Endothelial cell of umbilical vein (primary cell): ENCODE results near the gene CAMK2N1. TPM values are rescaled to one million over a fixed set of nuclear protein-coding genes. Genes with fewer than 3 reads are reported as not detected.

Experiments used
- BruUV-seq: library from RNA; stranded (reverse); fragments of 400-500 nt; replicated peaks from 2 replicates; lab custom pipeline; 2021; lab: Mats Ljungman, UMichigan
- CTCF ChIA-PET: fragments of 300-600, 350-600 bp; sonication (Branson Sonifier 250); formaldehyde crosslinking; loops from one replicate; lab custom pipeline; 2021; ENCODE audit warnings: antibody characterized with exemption, inconsistent platforms; lab: Charles Lee
- POLR2A ChIA-PET: fragments of 300-600, 350-600 bp; sonication (Branson Sonifier 250); formaldehyde crosslinking; loops from one replicate; lab custom pipeline; 2021; ENCODE audit warnings: antibody characterized with exemption, inconsistent platforms; lab: Charles Lee
- DNase-seq: peaks from one replicate; pipeline ENCODE4 v3.0.0-alpha.2; 2011; ENCODE audit warnings: low read depth, low spot score
- FAIRE-seq: peaks from 2 replicates; lab custom pipeline; 2011; peaks lifted over from hg19 to GRCh38; lab: Jason Lieb, UNC
- H2AFZ ChIP-seq: 2 replicates; pipeline ENCODE4 v1.6.0; 2012; ENCODE audit warnings: low read depth, low read length, control low read depth, inconsistent platforms
- H3K27ac ChIP-seq: 2 replicates; pipeline ENCODE4 v1.5.1; 2011; ENCODE audit warnings: low read depth, mild to moderate bottlenecking, control low read depth, low read length, moderate library complexity; ENCODE audit not compliant: insufficient read depth
- H3K27me3 ChIP-seq, 2 experiments: 2 replicates each; pipeline versions ENCODE4 v1.6.0 to v1.6.1; 2011; ENCODE audit warnings: low read length in 2 of 2, mixed read lengths in 1 of 2; ENCODE audit not compliant: control insufficient read depth in 2 of 2, insufficient read depth in 2 of 2
- H3K36me3 ChIP-seq, 2 experiments: 2 replicates in 1 of 2; 3 replicates in 1 of 2; pipeline ENCODE4 v1.5.1; 2011; ENCODE audit warnings: low read length in 2 of 2, mild to moderate bottlenecking in 1 of 2, moderate library complexity in 1 of 2; ENCODE audit not compliant: control insufficient read depth in 2 of 2, insufficient read depth in 2 of 2; ENCODE audit errors: extremely low read depth in 1 of 2
- H3K4me1 ChIP-seq: 3 replicates; pipeline ENCODE4 v1.5.1; 2011; ENCODE audit warnings: mild to moderate bottlenecking, low read length; ENCODE audit not compliant: control insufficient read depth, insufficient read depth; ENCODE audit errors: extremely low read depth
- H3K4me2 ChIP-seq: 2 replicates; pipeline ENCODE4 v1.6.1; 2011; ENCODE audit warnings: low read length, control low read depth, mixed read lengths; ENCODE audit not compliant: insufficient read depth
- H3K4me3 ChIP-seq, 3 experiments: fragments of 200-600 bp in 1 of 3; sonication (generic), shearing (Covaris generic) in 1 of 3; replicated peaks in 1 of 3; 2 replicates each; pipeline ENCODE4 v1.5.1; 2011 to 2016; ENCODE audit warnings: control low read depth in 3 of 3, low read length in 3 of 3, mild to moderate bottlenecking in 2 of 3, inconsistent platforms in 1 of 3, low read depth in 1 of 3, moderate library complexity in 1 of 3; ENCODE audit not compliant: insufficient read depth in 1 of 3
- H3K79me2 ChIP-seq: 2 replicates; pipeline ENCODE4 v1.6.0; 2012; ENCODE audit warnings: low read length, inconsistent platforms; ENCODE audit not compliant: control insufficient read depth, insufficient read depth
- H3K9ac ChIP-seq: replicated peaks from 2 replicates; pipeline ENCODE3; 2011; ENCODE audit warnings: low read length, control low read depth; ENCODE audit not compliant: insufficient read depth; ENCODE audit errors: extremely low read depth
- H3K9me1 ChIP-seq: replicated peaks from 3 replicates; pipeline ENCODE4 v1.6.0; 2011; ENCODE audit warnings: mild to moderate bottlenecking, low read length; ENCODE audit not compliant: control insufficient read depth, insufficient read depth; ENCODE audit errors: extremely low read depth
- H3K9me3 ChIP-seq: replicated peaks from 2 replicates; pipeline ENCODE4 v1.5.1; 2012; ENCODE audit warnings: low read length, inconsistent platforms; ENCODE audit not compliant: control insufficient read depth, insufficient read depth
- H4K20me1 ChIP-seq: replicated peaks from 2 replicates; pipeline ENCODE3; 2011; ENCODE audit warnings: mild to moderate bottlenecking, low read length; ENCODE audit not compliant: control insufficient read depth, insufficient read depth; ENCODE audit errors: extremely low read depth
- CTCF ChIP-seq, 2 donors: IDR thresholded peaks; 1 replicate in 1 of 2; 2 replicates in 1 of 2; pipeline ENCODE4 v1.5.1; 2011; ENCODE audit warnings: low read length in 2 of 2, mild to moderate bottlenecking in 2 of 2, moderate library complexity in 2 of 2, control low read depth in 1 of 2, inconsistent platforms in 1 of 2, low read depth in 1 of 2; ENCODE audit not compliant: insufficient read depth in 1 of 2; ENCODE audit errors: extremely low read depth in 1 of 2
- EZH2 ChIP-seq: IDR thresholded peaks from 2 replicates; pipeline ENCODE4 v1.6.1; 2012; ENCODE audit warnings: borderline replicate concordance, low read depth, mild to moderate bottlenecking, moderate library complexity, low read length, inconsistent platforms; ENCODE audit not compliant: severe bottlenecking
- FOS ChIP-seq: IDR thresholded peaks from 2 replicates; pipeline ENCODE4 v1.6.1; 2011; ENCODE audit warnings: mild to moderate bottlenecking, low read length, moderate library complexity, borderline replicate concordance; ENCODE audit not compliant: insufficient read depth
- GATA2 ChIP-seq: IDR thresholded peaks from 2 replicates; pipeline ENCODE4 v1.7.0; 2011; ENCODE audit warnings: low read depth, mild to moderate bottlenecking, moderate library complexity, mixed read lengths, low read length; ENCODE audit not compliant: insufficient read length, insufficient read depth
- JUN ChIP-seq: IDR thresholded peaks from 2 replicates; pipeline ENCODE4 v1.6.1; 2011; ENCODE audit warnings: borderline replicate concordance, low read depth; ENCODE audit not compliant: insufficient read length, insufficient read depth
- MAX ChIP-seq: IDR thresholded peaks from 2 replicates; pipeline ENCODE4 v1.6.1; 2011; ENCODE audit not compliant: insufficient read depth, insufficient read length
- MYC ChIP-seq: IDR thresholded peaks from one replicate; pipeline ENCODE4 v1.6.1; 2011; ENCODE audit warnings: mild to moderate bottlenecking, low read depth, low read length
- POLR2A ChIP-seq: IDR thresholded peaks from 2 replicates; pipeline ENCODE4 v1.6.1; 2012; ENCODE audit warnings: low read depth, mild to moderate bottlenecking, control low read depth, low read length
- POLR2AphosphoS5 ChIP-seq: IDR thresholded peaks from 2 replicates; pipeline ENCODE4 v1.6.1; 2012; ENCODE audit warnings: low read depth, mild to moderate bottlenecking, control low read depth, low read length, moderate library complexity; ENCODE audit not compliant: insufficient read depth
- dilution Hi-C: fragments of 300-500 bp; cut with MboI; formaldehyde crosslinking; loops from one replicate; pipeline ENCODE4 v1.15.0; 2019; ENCODE audit warnings: low sequenced_read_pairs; ENCODE audit not compliant: extremely low pct_ligation_motif_present
- intact Hi-C: fragments of 100-400 bp; cut with micrococcal nuclease; formaldehyde crosslinking; loops from one replicate; pipeline ENCODE4 v1.10.0; 2022
- polyA plus RNA-seq, 4 experiments: library from polyadenylated mRNA; depleted of rRNA in 3 of 4; stranded (reverse) in 3 of 4; unstranded in 1 of 4; fragments of >200 nt; gene quantifications; 2 replicates each; pipeline versions ENCODE4 v1.2.1 to v1.2.3, GENCODE V29; 2011 to 2012; ENCODE audit warnings: missing spikeins in 1 of 4
- total RNA-seq: library from RNA; stranded (reverse); gene quantifications from 2 replicates; pipeline ENCODE4 v1.2.3, GENCODE V29; 2021

CAMK2N1 gene
- total and polyA plus RNA-seq, 2 donors (not counting 3 experiments of a cell fraction or from before 2014, with no cell fraction given) = 3.3 to 18.3 TPM

GRCh38 chr1:20491178-20491577 is 5.2 kb upstream of the CAMK2N1 start:
- no TSS peak for BruUV-seq
- intact Hi-C loops = loop anchor here (10.0 kb wide), 1 partner anchor 606 kb away; the partner anchor contains the start of gene OTUD3

More at GRCh38 chr1:20491178-20491577, 5.2 kb upstream of the CAMK2N1 start:
- no peak for FAIRE-seq
- no peak overlapping the region for H3K9ac ChIP-seq
- no peak overlapping the region for H2AFZ ChIP-seq
- H3K4me3 ChIP-seq = no peak overlapping the region
- no peak for DNase-seq
- H3K4me1 ChIP-seq = peaks cover 24% of the 10 kb centered on the region
- TF ChIP-seq POLR2A = no peak
- TF ChIP-seq POLR2AphosphoS5 = no peak
- no peak for TF ChIP-seq GATA2
- no peak for TF ChIP-seq MYC
- TF ChIP-seq EZH2 = no peak
- TF ChIP-seq MAX = no peak
- TF ChIP-seq CTCF (IDR thresholded peaks at IDR 0.05; ENCODE audit: extremely low read depth in 1 of 2, insufficient read depth in 1 of 2, low read depth in 1 of 2, low read length in 2 of 2) = no peak
- no peak for TF ChIP-seq FOS
- no peak for TF ChIP-seq JUN
- H3K27me3 ChIP-seq = peaks cover 0 to 3% of the 10 kb centered on the region in 2 experiments
- no peaks in the 10 kb centered on the region for H3K9me1 ChIP-seq
- no peaks in the 10 kb centered on the region for H3K36me3 ChIP-seq
- H3K9me3 ChIP-seq = no peaks in the 10 kb centered on the region
- H3K27ac ChIP-seq = no peak overlapping the region
- no peaks in the 10 kb centered on the region for H4K20me1 ChIP-seq
- no peak overlapping the region for H3K4me2 ChIP-seq
- ChIA-PET POLR2A (no interaction called here), CTCF (interaction anchor here (1.0 to 6.7 kb wide), 10 partner anchors 9 to 326 kb away, joined by 3 to 81 read pairs (median 5); no protein-coding TSS in a partner anchor)
- dilution Hi-C loops = no loop called here
- H3K79me2 ChIP-seq = no peaks in the 10 kb centered on the region
